ENCODE data around the gene ZDHHC5.
"Not testable (repeated sequence)": the region's sequence is repeated elsewhere in the genome, so short reads cannot be mapped to it uniquely, and the experiment has no call there.

ZDHHC5 gene

GRCh38 chr11:57667117-57667735 lies 688 bp upstream of the ZDHHC5 start:
- DNase-seq, result peak; percentile 97 to 98

GRCh38 chr11:57668434-57668782 lies 494 bp downstream of the ZDHHC5 start:
- DNase-seq, result peak; percentile 28 to 53

GRCh38 chr11:57674251-57674650 lies 6.3 kb downstream of the ZDHHC5 start:
- DNase-seq, result no peak

GRCh38 chr11:57675176-57675941 lies 7.4 kb downstream of the ZDHHC5 start:
- DNase-seq, result no peak

- DNase-seq, result no peak
Measured at GRCh38 chr11:57679396-57679795, 11.5 kb downstream of the ZDHHC5 start.

GRCh38 chr11:57680552-57680874 lies 12.6 kb downstream of the ZDHHC5 start:
- DNase-seq, result no peak

- DNase-seq, result no peak
Measured at GRCh38 chr11:57681168-57681567, 13.3 kb downstream of the ZDHHC5 start.

- DNase-seq, result not testable (repeated sequence)
Measured at GRCh38 chr11:57690474-57690873, 22.6 kb downstream of the ZDHHC5 start.

GRCh38 chr11:57698843-57699365 lies 31.0 kb downstream of the ZDHHC5 start:
- no peak for DNase-seq

- no peak for DNase-seq
Measured at GRCh38 chr11:57699813-57700212, 31.9 kb downstream of the ZDHHC5 start.

GRCh38 chr11:57700425-57700824 lies 32.5 kb downstream of the ZDHHC5 start:
- no peak for DNase-seq

- DNase-seq, result no peak
Measured at GRCh38 chr11:57703341-57703740, 35.4 kb downstream of the ZDHHC5 start.

- no peak for DNase-seq
Measured at GRCh38 chr11:57704932-57705331, 37.0 kb downstream of the ZDHHC5 start.

- not testable (repeated sequence) for DNase-seq
Measured at GRCh38 chr11:57705432-57705831, 37.5 kb downstream of the ZDHHC5 start.

GRCh38 chr11:57709802-57710367 lies 42.0 kb downstream of the ZDHHC5 start:
- DNase-seq, result no peak

GRCh38 chr11:57711414-57712255 lies 43.7 kb downstream of the ZDHHC5 start, which contains the start of gene MED19:
Gene MED19 (minus strand): TSS chr11:57712215. CDS start chr11:57712179, 36 bp downstream.
- peak; percentile 84 to 90 for DNase-seq

- peak; percentile 94 to 97 for DNase-seq
Measured at GRCh38 chr11:57712256-57713150, 44.6 kb downstream of the ZDHHC5 start, which contains the start of gene TMX2. Gene TMX2 (plus strand): TSS chr11:57712593. CDS start chr11:57712619, 26 bp downstream.

GRCh38 chr11:57713835-57714234 lies 45.9 kb downstream of the ZDHHC5 start:
- DNase-seq, result no peak

GRCh38 chr11:57716726-57717125 lies 48.8 kb downstream of the ZDHHC5 start:
- DNase-seq, result not testable (repeated sequence)

GRCh38 chr11:57727185-57727584 lies 59.3 kb downstream of the ZDHHC5 start:
- no peak for DNase-seq

- DNase-seq, result no peak
Measured at GRCh38 chr11:57728829-57729228, 60.9 kb downstream of the ZDHHC5 start.

- DNase-seq, result no peak
Measured at GRCh38 chr11:57729479-57729878, 61.6 kb downstream of the ZDHHC5 start.

Data from CD4-positive, alpha-beta T cell treated with Interferon alpha-2 for 1 hour (primary cell).